Ishikawa (cell line): Measurements from ENCODE around the gene BRCA2.

Source experiments
- CEBPB ChIP-seq: IDR thresholded peaks from 2 replicates; pipeline ENCODE4 v1.6.1; 2012
- CREB1 ChIP-seq: IDR thresholded peaks from 2 replicates; pipeline ENCODE4 v1.6.1; 2012; ENCODE audit warnings: low read depth
- EGR1 ChIP-seq: IDR thresholded peaks from 2 replicates; pipeline ENCODE4 v1.6.1; 2012
- EP300 ChIP-seq: IDR thresholded peaks from 2 replicates; pipeline ENCODE4 v1.6.1; 2012; ENCODE audit warnings: borderline replicate concordance
- FOXM1 ChIP-seq: IDR thresholded peaks from 2 replicates; pipeline ENCODE4 v1.6.1; 2012; ENCODE audit warnings: low read depth, borderline replicate concordance
- NFIC ChIP-seq: IDR thresholded peaks from 2 replicates; pipeline ENCODE4 v1.6.1; 2012
- RAD21 ChIP-seq: IDR thresholded peaks from 2 replicates; pipeline ENCODE4 v1.6.1; 2012; ENCODE audit warnings: low read depth
- TAF1 ChIP-seq: IDR thresholded peaks from 2 replicates; pipeline ENCODE4 v1.6.1; 2012; ENCODE audit warnings: low read depth, mild to moderate bottlenecking
- TCF12 ChIP-seq: IDR thresholded peaks from 2 replicates; pipeline ENCODE4 v1.6.1; 2012; ENCODE audit warnings: low read depth
- TEAD4 ChIP-seq: IDR thresholded peaks from 2 replicates; pipeline ENCODE4 v1.6.1; 2012
- YY1 ChIP-seq: IDR thresholded peaks from 2 replicates; pipeline ENCODE4 v1.6.1; 2012; ENCODE audit warnings: low read depth
- ZBTB7A ChIP-seq: IDR thresholded peaks from 2 replicates; pipeline ENCODE4 v1.6.1; 2012; ENCODE audit warnings: low read depth
- TF ChIP-seq, protein P1 (sequence below): IDR thresholded peaks from 2 replicates; pipeline ENCODE4 v1.6.1; 2012; ENCODE audit warnings: low read depth, mild to moderate bottlenecking
- TF ChIP-seq, protein P2 (sequence below): IDR thresholded peaks from 2 replicates; pipeline ENCODE4 v1.6.1; 2012
- TF ChIP-seq, protein P3 (sequence below): IDR thresholded peaks from 2 replicates; pipeline ENCODE4 v1.6.1; 2012

BRCA2 gene

DNA sequence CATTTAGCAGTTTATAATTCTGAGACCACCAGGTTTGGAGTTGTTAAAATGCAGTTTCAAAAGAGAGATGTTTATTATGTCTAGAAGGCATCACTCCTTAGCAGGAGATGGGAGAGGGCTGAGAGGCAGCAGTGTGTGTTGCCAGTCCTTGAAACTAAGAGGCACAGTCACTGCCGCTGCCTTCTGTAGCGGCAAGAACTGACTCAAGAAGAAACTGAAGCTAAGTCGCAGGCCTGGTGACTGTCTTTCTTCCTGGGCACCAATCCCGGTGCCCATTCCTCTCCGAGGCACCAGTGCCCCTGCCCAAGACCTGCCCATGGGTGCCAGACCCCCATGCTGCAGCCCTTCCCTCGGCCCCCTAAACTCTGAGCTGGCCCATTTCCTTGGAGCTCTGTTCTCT is 92.5 kb downstream of the BRCA2 start:
- no peak for TF ChIP-seq EGR1
- no peak for TF ChIP-seq EP300
- no peak for TF ChIP-seq RAD21
- TF ChIP-seq, protein P1, sequence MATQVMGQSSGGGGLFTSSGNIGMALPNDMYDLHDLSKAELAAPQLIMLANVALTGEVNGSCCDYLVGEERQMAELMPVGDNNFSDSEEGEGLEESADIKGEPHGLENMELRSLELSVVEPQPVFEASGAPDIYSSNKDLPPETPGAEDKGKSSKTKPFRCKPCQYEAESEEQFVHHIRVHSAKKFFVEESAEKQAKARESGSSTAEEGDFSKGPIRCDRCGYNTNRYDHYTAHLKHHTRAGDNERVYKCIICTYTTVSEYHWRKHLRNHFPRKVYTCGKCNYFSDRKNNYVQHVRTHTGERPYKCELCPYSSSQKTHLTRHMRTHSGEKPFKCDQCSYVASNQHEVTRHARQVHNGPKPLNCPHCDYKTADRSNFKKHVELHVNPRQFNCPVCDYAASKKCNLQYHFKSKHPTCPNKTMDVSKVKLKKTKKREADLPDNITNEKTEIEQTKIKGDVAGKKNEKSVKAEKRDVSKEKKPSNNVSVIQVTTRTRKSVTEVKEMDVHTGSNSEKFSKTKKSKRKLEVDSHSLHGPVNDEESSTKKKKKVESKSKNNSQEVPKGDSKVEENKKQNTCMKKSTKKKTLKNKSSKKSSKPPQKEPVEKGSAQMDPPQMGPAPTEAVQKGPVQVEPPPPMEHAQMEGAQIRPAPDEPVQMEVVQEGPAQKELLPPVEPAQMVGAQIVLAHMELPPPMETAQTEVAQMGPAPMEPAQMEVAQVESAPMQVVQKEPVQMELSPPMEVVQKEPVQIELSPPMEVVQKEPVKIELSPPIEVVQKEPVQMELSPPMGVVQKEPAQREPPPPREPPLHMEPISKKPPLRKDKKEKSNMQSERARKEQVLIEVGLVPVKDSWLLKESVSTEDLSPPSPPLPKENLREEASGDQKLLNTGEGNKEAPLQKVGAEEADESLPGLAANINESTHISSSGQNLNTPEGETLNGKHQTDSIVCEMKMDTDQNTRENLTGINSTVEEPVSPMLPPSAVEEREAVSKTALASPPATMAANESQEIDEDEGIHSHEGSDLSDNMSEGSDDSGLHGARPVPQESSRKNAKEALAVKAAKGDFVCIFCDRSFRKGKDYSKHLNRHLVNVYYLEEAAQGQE = no peak
- TF ChIP-seq, protein P2, sequence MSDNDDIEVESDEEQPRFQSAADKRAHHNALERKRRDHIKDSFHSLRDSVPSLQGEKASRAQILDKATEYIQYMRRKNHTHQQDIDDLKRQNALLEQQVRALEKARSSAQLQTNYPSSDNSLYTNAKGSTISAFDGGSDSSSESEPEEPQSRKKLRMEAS = no peak
- TF ChIP-seq CEBPB = no peak
- no peak for TF ChIP-seq TAF1
- TF ChIP-seq TEAD4 = no peak
- TF ChIP-seq CREB1 = no peak
- TF ChIP-seq ZBTB7A = no peak
- no peak for TF ChIP-seq FOXM1
- no peak for TF ChIP-seq TCF12
- no peak for TF ChIP-seq YY1
- TF ChIP-seq, protein P3, sequence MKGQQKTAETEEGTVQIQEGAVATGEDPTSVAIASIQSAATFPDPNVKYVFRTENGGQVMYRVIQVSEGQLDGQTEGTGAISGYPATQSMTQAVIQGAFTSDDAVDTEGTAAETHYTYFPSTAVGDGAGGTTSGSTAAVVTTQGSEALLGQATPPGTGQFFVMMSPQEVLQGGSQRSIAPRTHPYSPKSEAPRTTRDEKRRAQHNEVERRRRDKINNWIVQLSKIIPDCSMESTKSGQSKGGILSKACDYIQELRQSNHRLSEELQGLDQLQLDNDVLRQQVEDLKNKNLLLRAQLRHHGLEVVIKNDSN = no peak
- TF ChIP-seq NFIC = no peak

DNA sequence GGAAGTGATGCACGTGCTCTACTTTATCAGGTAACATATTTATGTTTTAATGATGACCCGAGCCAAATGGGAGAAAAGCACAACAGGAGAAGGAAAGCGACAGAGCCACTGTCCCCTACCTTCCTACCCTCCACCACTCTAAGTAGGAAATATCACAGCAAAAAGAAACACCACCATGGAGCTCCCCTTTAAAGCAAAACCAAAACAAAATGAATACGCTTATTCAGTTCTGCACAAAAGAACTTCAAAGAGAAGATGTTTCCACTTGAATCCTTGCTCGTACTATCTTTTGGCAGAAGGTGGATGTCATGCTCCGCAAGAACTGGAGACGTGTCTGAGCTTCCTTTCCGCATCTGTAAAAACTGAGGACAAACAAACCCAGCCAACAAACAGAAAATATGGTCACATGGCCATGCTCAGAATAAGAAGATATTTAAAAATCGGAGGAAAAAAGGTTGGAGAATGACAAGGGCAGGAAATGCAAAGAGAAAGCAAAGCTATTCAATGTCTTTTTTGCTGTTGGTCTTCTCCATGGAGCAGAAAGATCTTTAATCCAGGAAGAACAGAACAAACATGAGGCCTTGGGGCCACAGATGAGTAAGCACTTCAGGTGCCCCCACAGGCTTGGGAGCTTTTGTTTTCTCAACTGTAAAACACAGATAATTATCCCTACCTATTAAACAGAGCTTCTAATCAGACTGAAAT is 93.1 kb downstream of the BRCA2 start:
- TF ChIP-seq, protein P2 = no peak
- TF ChIP-seq FOXM1 (no peak), CREB1 (no peak)

DNA sequence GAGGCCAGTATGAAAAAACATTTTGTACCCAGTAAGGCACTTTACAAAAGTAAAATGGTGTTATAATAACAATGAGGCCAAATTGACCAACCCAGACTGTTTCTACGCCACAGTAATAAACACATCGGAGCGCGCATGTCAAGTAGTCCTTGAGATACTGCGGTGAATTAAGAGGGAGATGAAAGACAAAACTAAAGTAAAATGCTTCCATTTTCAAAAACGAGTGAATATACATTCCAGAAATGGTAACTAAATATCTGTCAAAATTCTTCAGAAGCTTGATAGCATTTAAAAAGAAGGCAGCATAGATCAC is 93.6 kb downstream of the BRCA2 start:
- TF ChIP-seq TAF1 = no peak
- TF ChIP-seq CREB1 = no peak
- TF ChIP-seq ZBTB7A = no peak
- no peak for TF ChIP-seq FOXM1
- no peak for TF ChIP-seq EGR1
- TF ChIP-seq, protein P3 = no peak
- no peak for TF ChIP-seq RAD21
- no peak for TF ChIP-seq CEBPB
- TF ChIP-seq, protein P1 = no peak
- TF ChIP-seq EP300 = no peak
- TF ChIP-seq, protein P2 = no peak
- TF ChIP-seq NFIC = no peak
- TF ChIP-seq TCF12 = no peak
- TF ChIP-seq TEAD4 = no peak
- no peak for TF ChIP-seq YY1

DNA sequence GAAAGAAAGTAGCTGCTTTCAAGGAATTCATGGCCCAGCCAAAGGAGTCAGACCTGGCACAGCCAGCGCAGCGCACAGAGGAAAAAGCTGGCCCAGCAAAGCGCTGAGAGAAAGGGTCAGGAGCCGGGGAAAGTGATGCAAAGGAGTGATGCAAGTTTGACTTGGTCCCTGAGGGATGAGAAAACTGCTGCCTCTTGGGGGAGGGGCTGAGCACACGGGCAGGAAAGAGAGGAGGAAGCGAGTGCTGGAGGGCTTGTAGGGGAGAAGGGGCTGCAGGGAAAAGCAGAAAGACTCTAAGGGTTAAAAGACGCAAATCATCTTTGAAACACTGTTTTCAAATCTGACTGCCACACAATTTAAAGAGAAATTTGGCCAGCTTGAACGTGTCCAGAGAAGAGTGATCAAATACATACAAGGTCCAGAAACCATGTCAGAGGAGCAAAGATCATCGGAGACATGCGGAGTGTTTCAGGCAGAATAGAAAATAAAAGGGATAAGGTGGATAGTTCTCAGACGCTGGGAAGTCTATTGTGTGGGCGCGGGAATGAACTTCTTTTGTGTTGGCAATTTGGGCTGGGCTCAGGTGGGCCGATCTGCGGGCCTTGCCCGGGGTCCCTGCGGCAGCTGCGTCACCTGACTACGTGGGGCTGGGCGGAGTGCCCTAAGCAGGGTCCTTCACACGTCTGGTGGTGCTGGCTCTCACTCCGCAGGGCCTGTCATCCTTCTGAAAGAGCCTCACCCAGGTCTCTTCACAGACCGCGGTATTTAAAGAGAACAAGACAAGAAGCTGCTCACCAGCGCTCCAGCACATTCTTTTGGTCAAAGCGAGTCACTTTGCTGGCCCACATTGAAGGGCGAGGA is 94.5 kb downstream of the BRCA2 start:
- TF ChIP-seq, protein P1 = no peak
- no peak for TF ChIP-seq TAF1
- no peak for TF ChIP-seq EGR1
- TF ChIP-seq ZBTB7A = no peak
- no peak for TF ChIP-seq RAD21
- TF ChIP-seq, protein P2 = no peak
- TF ChIP-seq, protein P3 = no peak
- TF ChIP-seq NFIC = no peak
- TF ChIP-seq TCF12 = no peak
- no peak for TF ChIP-seq CEBPB
- TF ChIP-seq TEAD4 = no peak
- TF ChIP-seq YY1 = no peak
- no peak for TF ChIP-seq FOXM1
- no peak for TF ChIP-seq CREB1
- no peak for TF ChIP-seq EP300
